Fibroblast of skin of right biceps (primary cell): Measurements from ENCODE around the gene OGFRL1.
"Not testable (repeated sequence)": the region's sequence is repeated elsewhere in the genome, so short reads cannot be mapped to it uniquely, and the experiment has no call there.

ENCODE experiments used
- DNase-seq: peaks from one replicate; pipeline ENCODE4 v3.0.0-alpha.2; 2013

Gene OGFRL1

GRCh38 chr6:71288228-71289038 lies at the start of gene OGFRL1:
Gene OGFRL1, plus strand, starts transcription at chr6:71288811. Its CDS starts 126 bp downstream, at chr6:71288937.
- DNase-seq = peak; percentile 71

- peak; percentile 30 for DNase-seq
These were observed 48.9 kb upstream of the OGFRL1 start for GRCh38 chr6:71239694-71240093.

GRCh38 chr6:71245265-71246049 lies 43.2 kb upstream of the OGFRL1 start:
- DNase-seq = no peak

- no peak for DNase-seq
These were observed 42.0 kb upstream of the OGFRL1 start for GRCh38 chr6:71246596-71246995.

GRCh38 chr6:71248306-71248765 lies 40.3 kb upstream of the OGFRL1 start:
- DNase-seq = peak; percentile 71

- no peak for DNase-seq
These were observed 39.6 kb upstream of the OGFRL1 start for GRCh38 chr6:71248878-71249544.

GRCh38 chr6:71250099-71250602 lies 38.5 kb upstream of the OGFRL1 start:
- peak; percentile 77 for DNase-seq

- no peak for DNase-seq
These were observed 36.2 kb upstream of the OGFRL1 start for GRCh38 chr6:71252410-71252809.

- no peak for DNase-seq
These were observed 35.7 kb upstream of the OGFRL1 start for GRCh38 chr6:71252960-71253359.

GRCh38 chr6:71254323-71254722 lies 34.3 kb upstream of the OGFRL1 start:
- no peak for DNase-seq

- DNase-seq = no peak
These were observed 30.3 kb upstream of the OGFRL1 start for GRCh38 chr6:71258078-71258866.

- no peak for DNase-seq
These were observed 28.6 kb upstream of the OGFRL1 start for GRCh38 chr6:71259888-71260604.

GRCh38 chr6:71262914-71263313 lies 25.7 kb upstream of the OGFRL1 start:
- no peak for DNase-seq

- not testable (repeated sequence) for DNase-seq
These were observed 22.2 kb upstream of the OGFRL1 start for GRCh38 chr6:71266392-71266791.

GRCh38 chr6:71268735-71269437 lies 19.7 kb upstream of the OGFRL1 start:
- DNase-seq = no peak

GRCh38 chr6:71277926-71278600 lies 10.5 kb upstream of the OGFRL1 start:
- DNase-seq = no peak

GRCh38 chr6:71279321-71279720 lies 9.3 kb upstream of the OGFRL1 start:
- DNase-seq = no peak

GRCh38 chr6:71279740-71280139 lies 8.9 kb upstream of the OGFRL1 start:
- no peak for DNase-seq

GRCh38 chr6:71280701-71281100 lies 7.9 kb upstream of the OGFRL1 start:
- no peak for DNase-seq

- no peak for DNase-seq
These were observed 3.8 kb upstream of the OGFRL1 start for GRCh38 chr6:71284785-71285184.
